Endodermal cell (in vitro differentiated cells): Measurements from ENCODE around the gene ZZZ3. TPM values are rescaled to one million over a fixed set of nuclear protein-coding genes. Genes with fewer than 3 reads are reported as not detected.
"Not testable (repeated sequence)": the region's sequence is repeated elsewhere in the genome, so short reads cannot be mapped to it uniquely, and the experiment has no call there.

Source experiments
- DNase-seq: peaks from one replicate; pipeline ENCODE4 v3.0.0-alpha.2; 2017
- H3K27ac ChIP-seq: 2 replicates; pipeline ENCODE4 v1.5.1; 2013; ENCODE audit warnings: mild to moderate bottlenecking, low read depth, low read length, moderate library complexity
- H3K27me3 ChIP-seq: 2 replicates; pipeline ENCODE4 v1.6.1; 2013; ENCODE audit warnings: mild to moderate bottlenecking, low read length, moderate library complexity; ENCODE audit not compliant: insufficient read depth, control insufficient read depth, poor library complexity, severe bottlenecking
- H3K36me3 ChIP-seq: 2 replicates; pipeline ENCODE4 v1.7.0; 2013; ENCODE audit warnings: mild to moderate bottlenecking, low read length, moderate library complexity; ENCODE audit not compliant: control insufficient read depth, insufficient read depth
- H3K4me1 ChIP-seq: one replicate; pipeline ENCODE4 v1.7.0; 2013; ENCODE audit warnings: low read length; ENCODE audit not compliant: control insufficient read depth, insufficient read depth
- H3K4me3 ChIP-seq: 2 replicates; pipeline ENCODE4 v1.5.1; 2013; ENCODE audit warnings: mild to moderate bottlenecking, low read length, moderate library complexity
- H3K9ac ChIP-seq: 2 replicates; pipeline ENCODE4 v1.6.1; 2013; ENCODE audit warnings: mild to moderate bottlenecking, low read length, moderate library complexity; ENCODE audit not compliant: poor library complexity, severe bottlenecking; ENCODE audit errors: extremely low read depth
- H3K9me3 ChIP-seq: 2 replicates; pipeline ENCODE4 v1.6.1; 2013; ENCODE audit warnings: mild to moderate bottlenecking, low read length, moderate library complexity; ENCODE audit not compliant: control insufficient read depth
- H3K27ac Mint-ChIP-seq: 2 replicates; pipeline ENCODE4 v1.8.0; 2020; ENCODE audit warnings: mixed read lengths
- H3K27me3 Mint-ChIP-seq: 2 replicates; pipeline ENCODE4 v1.8.0; 2021; ENCODE audit warnings: mild to moderate bottlenecking, mixed read lengths; ENCODE audit not compliant: insufficient read depth
- H3K36me3 Mint-ChIP-seq: 2 replicates; pipeline ENCODE4 v1.8.0; 2020; ENCODE audit warnings: low read depth, mixed read lengths
- H3K4me1 Mint-ChIP-seq: 2 replicates; pipeline ENCODE4 v1.8.0; 2020; ENCODE audit warnings: mixed read lengths
- H3K4me3 Mint-ChIP-seq: 2 replicates; pipeline ENCODE4 v1.8.0; 2020; ENCODE audit warnings: mild to moderate bottlenecking, moderate library complexity, mixed read lengths
- H3K9me3 Mint-ChIP-seq: 2 replicates; pipeline ENCODE4 v1.8.0; 2020; ENCODE audit warnings: mild to moderate bottlenecking, mixed read lengths
- WGBS, 2 experiments: methylation state at CpG; one replicate each; pipeline versions ENCODE4 v1.1.5 to v1.1.7; 2013; ENCODE audit warnings: missing lambda C conversion rate in 2 of 2, mixed read lengths in 1 of 2; ENCODE audit not compliant: insufficient coverage in 1 of 2, insufficient read length in 1 of 2; 5-methylcytosine and 5-hydroxymethylcytosine counted together
- total RNA-seq, 2 donors: library from RNA; stranded (reverse); fragmentation: NEBNext Ultra II Directional in 1 of 2; extraction: Animal tissue kit (Norgen Biotek cat#: 25700) in 1 of 2; gene quantifications; 2 replicates in 1 of 2; 3 replicates in 1 of 2; pipeline ENCODE4 v1.2.1, GENCODE V29; 2021
- TF ChIP-seq, protein P1 (sequence below): fragments of 200-600 bp; sonication (generic); conservative IDR thresholded peaks from 2 replicates; pipeline ENCODE4 v1.5.0; 2021; ENCODE audit warnings: antibody characterized with exemption, mild to moderate bottlenecking

ZZZ3 gene
- total RNA-seq, 2 donors from 2014 or later: 55.4 to 56.2 TPM

DNA sequence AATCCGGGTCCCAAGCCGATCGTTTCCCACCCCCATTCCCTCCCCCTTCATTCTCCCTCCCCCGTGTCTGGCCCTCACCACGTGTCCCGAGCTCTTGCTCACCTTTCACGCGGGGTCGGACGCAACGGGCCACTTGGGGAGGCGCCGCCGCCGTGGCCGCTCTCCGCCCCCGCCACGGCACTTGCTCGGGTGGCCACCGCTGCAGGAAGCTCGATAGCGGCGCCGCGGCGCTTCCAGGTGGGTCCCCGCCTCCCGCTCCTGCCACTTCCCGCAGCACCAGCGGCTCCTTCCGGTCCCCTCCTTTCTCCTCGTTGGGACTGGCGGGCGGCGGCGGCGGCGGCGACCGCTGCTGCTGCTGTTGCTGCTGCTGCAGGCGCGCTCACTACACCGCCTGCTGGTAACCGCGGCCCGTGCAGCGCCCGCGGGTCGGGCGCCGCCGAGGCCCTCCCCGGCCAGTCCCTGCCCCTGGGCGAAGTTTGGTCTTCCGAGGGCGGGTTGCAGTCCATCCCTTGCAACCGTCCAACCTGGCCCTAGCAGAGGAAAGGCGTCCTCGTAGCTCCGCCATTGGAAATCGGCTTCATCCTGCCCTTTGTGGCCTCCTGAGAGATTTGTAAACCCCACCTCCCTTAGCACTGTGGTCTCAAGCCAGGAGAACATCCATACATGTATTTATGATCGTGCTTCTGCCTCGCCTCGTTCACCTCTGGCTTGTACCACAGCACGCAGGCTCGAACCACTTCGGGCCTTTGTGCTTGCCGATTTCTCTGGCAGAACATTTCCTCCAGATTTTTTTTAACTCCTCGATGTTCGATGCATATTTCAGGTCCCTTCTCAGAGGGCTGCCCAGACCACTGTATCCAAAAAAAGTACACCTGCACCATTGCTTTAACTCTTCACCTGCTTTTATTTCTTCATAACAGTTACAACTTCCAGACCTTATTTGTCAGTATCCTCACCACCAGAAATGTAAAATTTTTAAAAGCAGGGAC is 996 bp upstream of the ZZZ3 start:
- WGBS, 2 experiments: 1 to 3% methylated on average over 27 to 72 of the region's 72 CpGs
- peaks cover 22% of the 10 kb centered on the region for H3K4me1 Mint-ChIP-seq
- peak overlapping the region; percentile 94 for H3K4me3 Mint-ChIP-seq

DNA sequence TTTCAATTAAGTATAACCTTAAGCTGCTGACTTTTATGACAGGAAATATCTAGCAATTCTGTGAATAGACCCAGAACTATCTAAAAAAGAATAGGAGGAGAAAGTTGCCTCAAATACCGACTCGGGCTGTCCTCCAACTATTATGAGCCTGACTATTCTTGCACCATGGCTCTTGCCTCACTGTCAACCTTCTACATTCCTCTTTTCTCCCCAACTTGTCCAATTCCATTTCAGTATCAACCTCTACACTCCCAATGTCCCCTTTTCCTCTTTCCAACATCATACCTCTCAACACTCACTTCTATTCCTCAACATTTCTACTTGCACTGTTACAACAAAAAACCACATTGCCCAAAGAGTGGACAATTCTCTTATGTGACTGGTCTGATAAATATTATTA is 2.3 kb downstream of the ZZZ3 start:
- no peaks in the 10 kb centered on the region for H3K27me3 Mint-ChIP-seq
- H3K9ac ChIP-seq: no peak overlapping the region
- 97 to 100% methylated on average over 2 of the region's 2 CpGs for WGBS, 2 experiments
- no peak for DNase-seq
- H3K4me1 Mint-ChIP-seq: peaks cover 22% of the 10 kb centered on the region
- TF ChIP-seq, protein P1, sequence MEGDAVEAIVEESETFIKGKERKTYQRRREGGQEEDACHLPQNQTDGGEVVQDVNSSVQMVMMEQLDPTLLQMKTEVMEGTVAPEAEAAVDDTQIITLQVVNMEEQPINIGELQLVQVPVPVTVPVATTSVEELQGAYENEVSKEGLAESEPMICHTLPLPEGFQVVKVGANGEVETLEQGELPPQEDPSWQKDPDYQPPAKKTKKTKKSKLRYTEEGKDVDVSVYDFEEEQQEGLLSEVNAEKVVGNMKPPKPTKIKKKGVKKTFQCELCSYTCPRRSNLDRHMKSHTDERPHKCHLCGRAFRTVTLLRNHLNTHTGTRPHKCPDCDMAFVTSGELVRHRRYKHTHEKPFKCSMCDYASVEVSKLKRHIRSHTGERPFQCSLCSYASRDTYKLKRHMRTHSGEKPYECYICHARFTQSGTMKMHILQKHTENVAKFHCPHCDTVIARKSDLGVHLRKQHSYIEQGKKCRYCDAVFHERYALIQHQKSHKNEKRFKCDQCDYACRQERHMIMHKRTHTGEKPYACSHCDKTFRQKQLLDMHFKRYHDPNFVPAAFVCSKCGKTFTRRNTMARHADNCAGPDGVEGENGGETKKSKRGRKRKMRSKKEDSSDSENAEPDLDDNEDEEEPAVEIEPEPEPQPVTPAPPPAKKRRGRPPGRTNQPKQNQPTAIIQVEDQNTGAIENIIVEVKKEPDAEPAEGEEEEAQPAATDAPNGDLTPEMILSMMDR: no peak
- no peak overlapping the region for H3K27ac Mint-ChIP-seq
- H3K4me3 Mint-ChIP-seq: no peak overlapping the region
- no peak overlapping the region for H3K27ac ChIP-seq
- H3K36me3 Mint-ChIP-seq: no peaks in the 10 kb centered on the region
- no peaks in the 10 kb centered on the region for H3K4me1 ChIP-seq
- no peaks in the 10 kb centered on the region for H3K9me3 Mint-ChIP-seq
- H3K36me3 ChIP-seq: peaks cover 9% of the 10 kb centered on the region
- H3K9me3 ChIP-seq: no peaks in the 10 kb centered on the region
- H3K4me3 ChIP-seq: peak overlapping the region; percentile 99
- H3K27me3 ChIP-seq: no peaks in the 10 kb centered on the region

More for the DNA sequence above, 996 bp upstream of the ZZZ3 start:
- peak overlapping the region; percentile 98 for H3K27ac ChIP-seq
- H3K9me3 ChIP-seq: no peaks in the 10 kb centered on the region
- peak overlapping the region; percentile 99 for H3K4me3 ChIP-seq
- H3K36me3 Mint-ChIP-seq: peaks cover 2% of the 10 kb centered on the region
- H3K27me3 ChIP-seq: no peaks in the 10 kb centered on the region
- peak overlapping the region; percentile 97 for H3K9ac ChIP-seq
- no peaks in the 10 kb centered on the region for H3K9me3 Mint-ChIP-seq
- H3K36me3 ChIP-seq: no peaks in the 10 kb centered on the region
- H3K27ac Mint-ChIP-seq: peak overlapping the region; percentile 99
- no peaks in the 10 kb centered on the region for H3K4me1 ChIP-seq
- H3K27me3 Mint-ChIP-seq: no peaks in the 10 kb centered on the region
- TF ChIP-seq, protein P1: peak; percentile 95
- DNase-seq: peak; percentile 97

DNA sequence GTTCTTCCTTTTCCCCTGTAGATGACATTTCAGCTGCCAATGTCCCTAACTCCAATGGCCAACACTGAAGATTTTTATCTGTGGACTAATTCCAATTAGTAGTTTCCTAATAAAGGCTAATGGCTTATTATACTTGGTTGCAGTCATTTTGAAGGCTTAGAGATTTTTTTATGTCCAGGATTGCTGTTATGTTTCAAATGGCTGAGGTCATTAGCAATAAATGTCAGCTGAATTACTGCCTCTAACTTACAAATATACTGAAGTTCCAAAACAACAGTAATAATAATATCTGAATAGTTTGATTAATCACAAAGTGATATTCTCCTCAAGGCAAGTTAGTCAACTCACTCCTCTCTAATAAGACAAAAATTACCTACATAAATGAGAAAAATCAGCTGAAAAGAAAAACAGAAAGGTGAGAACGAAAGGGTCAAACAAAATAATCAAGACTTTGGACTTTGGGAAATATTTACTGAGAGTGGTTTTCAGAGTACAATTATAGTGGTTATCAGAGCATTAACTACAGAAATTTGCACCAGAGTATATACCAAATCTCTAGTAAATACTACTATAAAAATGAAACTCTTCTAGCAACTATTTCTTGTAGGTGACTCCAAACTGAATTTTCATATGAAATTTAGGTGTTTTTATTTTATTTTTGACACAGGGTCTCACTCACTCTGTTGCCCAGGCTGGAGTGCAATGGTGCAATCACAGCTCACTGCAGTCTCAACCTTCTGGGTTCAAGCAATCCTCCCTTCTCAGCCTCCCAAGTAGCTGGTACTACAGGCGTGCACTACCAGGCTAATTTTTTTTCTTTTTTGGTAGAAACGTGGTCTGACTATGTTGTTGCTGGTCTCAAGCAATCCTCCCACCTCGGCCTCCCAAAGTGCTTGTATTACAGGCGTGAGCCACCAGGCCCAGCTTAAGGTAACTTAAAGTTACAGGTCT is 3.5 kb downstream of the ZZZ3 start:
- no peaks in the 10 kb centered on the region for H3K27me3 Mint-ChIP-seq
- no peaks in the 10 kb centered on the region for H3K36me3 Mint-ChIP-seq
- no peak overlapping the region for H3K9ac ChIP-seq
- H3K9me3 ChIP-seq: no peaks in the 10 kb centered on the region
- H3K9me3 Mint-ChIP-seq: no peaks in the 10 kb centered on the region
- no peak overlapping the region for H3K4me3 Mint-ChIP-seq
- 91 to 100% methylated on average over 2 to 5 of the region's 5 CpGs for whole genome bisulfite sequencing, 2 experiments
- no peak overlapping the region for H3K4me3 ChIP-seq
- no peak for DNase-seq
- peaks cover 9% of the 10 kb centered on the region for H3K36me3 ChIP-seq
- no peak overlapping the region for H3K27ac Mint-ChIP-seq
- H3K27ac ChIP-seq: no peak overlapping the region
- H3K4me1 Mint-ChIP-seq: peaks cover 12% of the 10 kb centered on the region
- H3K4me1 ChIP-seq: no peaks in the 10 kb centered on the region
- TF ChIP-seq, protein P1: no peak
- no peaks in the 10 kb centered on the region for H3K27me3 ChIP-seq

DNA sequence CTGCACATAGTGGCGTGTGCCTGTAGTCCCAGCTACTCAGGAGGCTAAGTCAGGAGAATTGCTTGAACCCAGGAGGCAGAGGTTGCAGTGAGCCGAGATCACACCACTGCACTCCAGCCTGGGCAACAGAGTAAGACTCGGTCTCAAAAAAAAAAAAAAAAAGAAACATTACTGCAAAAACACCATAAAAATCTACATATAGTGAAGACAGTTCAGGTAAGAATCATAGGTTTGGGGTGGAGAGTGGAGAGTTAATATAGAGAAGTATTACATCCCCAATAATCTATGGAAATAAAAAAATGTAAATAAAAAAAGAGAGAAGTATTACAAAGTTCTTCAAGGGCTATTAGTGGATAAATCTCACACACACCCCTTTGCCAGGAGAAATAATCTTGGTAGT is 7.7 kb downstream of the ZZZ3 start:
- not testable (repeated sequence) for H3K9ac ChIP-seq, H3K4me3 ChIP-seq, H3K4me3 Mint-ChIP-seq, H3K27me3 ChIP-seq, H3K4me1 Mint-ChIP-seq, H3K9me3 Mint-ChIP-seq, H3K9me3 ChIP-seq, H3K27ac ChIP-seq, DNase-seq, H3K36me3 ChIP-seq, H3K36me3 Mint-ChIP-seq, H3K27ac Mint-ChIP-seq, H3K4me1 ChIP-seq, H3K27me3 Mint-ChIP-seq
- WGBS, 2 experiments: 86 to 89% methylated on average over 1 of the region's 3 CpGs
